Endothelial cell of umbilical vein (primary cell): ENCODE measurements around the gene BST2. TPM values are rescaled to one million over a fixed set of nuclear protein-coding genes. Genes with fewer than 3 reads are reported as not detected.

Experiments used
- BruUV-seq: library from RNA; stranded (reverse); fragments of 400-500 nt; replicated peaks from 2 replicates; lab custom pipeline; 2021; lab: Mats Ljungman, UMichigan
- CTCF ChIA-PET: fragments of 300-600, 350-600 bp; sonication (Branson Sonifier 250); formaldehyde crosslinking; loops from one replicate; lab custom pipeline; 2021; ENCODE audit warnings: antibody characterized with exemption, inconsistent platforms; lab: Charles Lee
- POLR2A ChIA-PET: fragments of 300-600, 350-600 bp; sonication (Branson Sonifier 250); formaldehyde crosslinking; loops from one replicate; lab custom pipeline; 2021; ENCODE audit warnings: antibody characterized with exemption, inconsistent platforms; lab: Charles Lee
- DNase-seq: peaks from one replicate; pipeline ENCODE4 v3.0.0-alpha.2; 2011; ENCODE audit warnings: low read depth, low spot score
- FAIRE-seq: peaks from 2 replicates; lab custom pipeline; 2011; peaks lifted over from hg19 to GRCh38; lab: Jason Lieb, UNC
- H2AFZ ChIP-seq: 2 replicates; pipeline ENCODE4 v1.6.0; 2012; ENCODE audit warnings: low read depth, low read length, control low read depth, inconsistent platforms
- H3K27ac ChIP-seq: 2 replicates; pipeline ENCODE4 v1.5.1; 2011; ENCODE audit warnings: low read depth, mild to moderate bottlenecking, control low read depth, low read length, moderate library complexity; ENCODE audit not compliant: insufficient read depth
- H3K27me3 ChIP-seq, 2 experiments: 2 replicates each; pipeline versions ENCODE4 v1.6.0 to v1.6.1; 2011; ENCODE audit warnings: low read length in 2 of 2, mixed read lengths in 1 of 2; ENCODE audit not compliant: control insufficient read depth in 2 of 2, insufficient read depth in 2 of 2
- H3K36me3 ChIP-seq, 2 experiments: 2 replicates in 1 of 2; 3 replicates in 1 of 2; pipeline ENCODE4 v1.5.1; 2011; ENCODE audit warnings: low read length in 2 of 2, mild to moderate bottlenecking in 1 of 2, moderate library complexity in 1 of 2; ENCODE audit not compliant: control insufficient read depth in 2 of 2, insufficient read depth in 2 of 2; ENCODE audit errors: extremely low read depth in 1 of 2
- H3K4me1 ChIP-seq: 3 replicates; pipeline ENCODE4 v1.5.1; 2011; ENCODE audit warnings: mild to moderate bottlenecking, low read length; ENCODE audit not compliant: control insufficient read depth, insufficient read depth; ENCODE audit errors: extremely low read depth
- H3K4me2 ChIP-seq: 2 replicates; pipeline ENCODE4 v1.6.1; 2011; ENCODE audit warnings: low read length, control low read depth, mixed read lengths; ENCODE audit not compliant: insufficient read depth
- H3K4me3 ChIP-seq, 3 experiments: fragments of 200-600 bp in 1 of 3; sonication (generic), shearing (Covaris generic) in 1 of 3; replicated peaks in 1 of 3; 2 replicates each; pipeline ENCODE4 v1.5.1; 2011 to 2016; ENCODE audit warnings: control low read depth in 3 of 3, low read length in 3 of 3, mild to moderate bottlenecking in 2 of 3, inconsistent platforms in 1 of 3, low read depth in 1 of 3, moderate library complexity in 1 of 3; ENCODE audit not compliant: insufficient read depth in 1 of 3
- H3K79me2 ChIP-seq: 2 replicates; pipeline ENCODE4 v1.6.0; 2012; ENCODE audit warnings: low read length, inconsistent platforms; ENCODE audit not compliant: control insufficient read depth, insufficient read depth
- H3K9ac ChIP-seq: replicated peaks from 2 replicates; pipeline ENCODE3; 2011; ENCODE audit warnings: low read length, control low read depth; ENCODE audit not compliant: insufficient read depth; ENCODE audit errors: extremely low read depth
- H3K9me1 ChIP-seq: replicated peaks from 3 replicates; pipeline ENCODE4 v1.6.0; 2011; ENCODE audit warnings: mild to moderate bottlenecking, low read length; ENCODE audit not compliant: control insufficient read depth, insufficient read depth; ENCODE audit errors: extremely low read depth
- H3K9me3 ChIP-seq: replicated peaks from 2 replicates; pipeline ENCODE4 v1.5.1; 2012; ENCODE audit warnings: low read length, inconsistent platforms; ENCODE audit not compliant: control insufficient read depth, insufficient read depth
- H4K20me1 ChIP-seq: replicated peaks from 2 replicates; pipeline ENCODE3; 2011; ENCODE audit warnings: mild to moderate bottlenecking, low read length; ENCODE audit not compliant: control insufficient read depth, insufficient read depth; ENCODE audit errors: extremely low read depth
- JUN ChIP-seq: IDR thresholded peaks from 2 replicates; pipeline ENCODE4 v1.6.1; 2011; ENCODE audit warnings: borderline replicate concordance, low read depth; ENCODE audit not compliant: insufficient read length, insufficient read depth
- MAX ChIP-seq: IDR thresholded peaks from 2 replicates; pipeline ENCODE4 v1.6.1; 2011; ENCODE audit not compliant: insufficient read depth, insufficient read length
- POLR2A ChIP-seq: IDR thresholded peaks from 2 replicates; pipeline ENCODE4 v1.6.1; 2012; ENCODE audit warnings: low read depth, mild to moderate bottlenecking, control low read depth, low read length
- dilution Hi-C: fragments of 300-500 bp; cut with MboI; formaldehyde crosslinking; loops from one replicate; pipeline ENCODE4 v1.15.0; 2019; ENCODE audit warnings: low sequenced_read_pairs; ENCODE audit not compliant: extremely low pct_ligation_motif_present
- intact Hi-C: fragments of 100-400 bp; cut with micrococcal nuclease; formaldehyde crosslinking; loops from one replicate; pipeline ENCODE4 v1.10.0; 2022
- polyA plus RNA-seq, 4 experiments: library from polyadenylated mRNA; depleted of rRNA in 3 of 4; stranded (reverse) in 3 of 4; unstranded in 1 of 4; fragments of >200 nt; gene quantifications; 2 replicates each; pipeline versions ENCODE4 v1.2.1 to v1.2.3, GENCODE V29; 2011 to 2012; ENCODE audit warnings: missing spikeins in 1 of 4
- total RNA-seq: library from RNA; stranded (reverse); gene quantifications from 2 replicates; pipeline ENCODE4 v1.2.3, GENCODE V29; 2021
- TF ChIP-seq, protein P1 (sequence below), 2 donors: IDR thresholded peaks; 1 replicate in 1 of 2; 2 replicates in 1 of 2; pipeline ENCODE4 v1.5.1; 2011; ENCODE audit warnings: low read length in 2 of 2, mild to moderate bottlenecking in 2 of 2, moderate library complexity in 2 of 2, control low read depth in 1 of 2, inconsistent platforms in 1 of 2, low read depth in 1 of 2; ENCODE audit not compliant: insufficient read depth in 1 of 2; ENCODE audit errors: extremely low read depth in 1 of 2

The BST2 gene
- total and polyA plus RNA-seq, 2 donors (not counting 3 experiments of a cell fraction or from before 2014, with no cell fraction given) = 21.2 to 146 TPM

DNA sequence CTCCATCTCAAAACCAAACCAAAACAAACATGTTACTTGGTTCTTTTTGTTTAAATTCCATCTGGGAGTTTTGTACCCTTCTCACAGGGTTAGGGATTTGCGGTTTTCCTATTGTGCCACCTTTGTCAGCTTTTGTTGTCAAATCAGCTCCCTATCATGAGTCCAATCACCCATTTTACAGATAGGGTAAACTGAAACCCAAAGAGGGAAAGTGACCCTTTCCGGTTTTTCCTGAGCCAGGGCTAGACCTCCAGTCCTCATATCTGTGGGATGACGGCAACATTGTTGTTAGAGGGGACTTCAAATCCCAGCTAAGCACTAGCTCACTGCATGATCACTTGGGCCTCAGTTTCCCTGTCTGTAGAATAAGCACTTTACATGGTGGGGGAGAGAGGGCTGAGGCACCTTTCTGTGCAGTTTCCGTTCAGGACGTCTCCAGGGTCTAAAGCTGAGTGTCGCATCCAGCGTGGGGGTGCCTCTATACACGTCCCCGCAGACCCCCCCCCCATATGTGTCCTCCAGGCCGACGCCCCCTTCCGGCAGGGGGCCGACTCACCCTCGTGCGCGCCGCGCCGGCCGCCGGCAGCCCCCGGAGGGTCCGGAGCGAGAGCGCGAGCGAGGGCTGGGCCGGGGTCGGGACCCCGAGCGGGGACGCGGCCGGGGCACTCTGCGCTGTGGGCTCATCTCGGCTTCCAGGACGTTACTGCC lies 15.3 kb downstream of the BST2 start:
- TF ChIP-seq JUN (no peak), POLR2A (no peak), MAX (no peak)
- TF ChIP-seq, protein P1, sequence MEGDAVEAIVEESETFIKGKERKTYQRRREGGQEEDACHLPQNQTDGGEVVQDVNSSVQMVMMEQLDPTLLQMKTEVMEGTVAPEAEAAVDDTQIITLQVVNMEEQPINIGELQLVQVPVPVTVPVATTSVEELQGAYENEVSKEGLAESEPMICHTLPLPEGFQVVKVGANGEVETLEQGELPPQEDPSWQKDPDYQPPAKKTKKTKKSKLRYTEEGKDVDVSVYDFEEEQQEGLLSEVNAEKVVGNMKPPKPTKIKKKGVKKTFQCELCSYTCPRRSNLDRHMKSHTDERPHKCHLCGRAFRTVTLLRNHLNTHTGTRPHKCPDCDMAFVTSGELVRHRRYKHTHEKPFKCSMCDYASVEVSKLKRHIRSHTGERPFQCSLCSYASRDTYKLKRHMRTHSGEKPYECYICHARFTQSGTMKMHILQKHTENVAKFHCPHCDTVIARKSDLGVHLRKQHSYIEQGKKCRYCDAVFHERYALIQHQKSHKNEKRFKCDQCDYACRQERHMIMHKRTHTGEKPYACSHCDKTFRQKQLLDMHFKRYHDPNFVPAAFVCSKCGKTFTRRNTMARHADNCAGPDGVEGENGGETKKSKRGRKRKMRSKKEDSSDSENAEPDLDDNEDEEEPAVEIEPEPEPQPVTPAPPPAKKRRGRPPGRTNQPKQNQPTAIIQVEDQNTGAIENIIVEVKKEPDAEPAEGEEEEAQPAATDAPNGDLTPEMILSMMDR (IDR thresholded peaks at IDR 0.05; ENCODE audit: extremely low read depth in 1 of 2, insufficient read depth in 1 of 2, low read depth in 1 of 2, low read length in 2 of 2) = peak in 1 of 2 donors; percentile 13
- dilution Hi-C loops = no loop called here
- Histone ChIP-seq H3K79me2 (no peaks in the 10 kb centered on the region), H3K4me3 (peak overlapping the region in 2 of 3 experiments; percentile 41 to 53), H4K20me1 (no peaks in the 10 kb centered on the region), H3K36me3 (no peaks in the 10 kb centered on the region), H3K9me3 (no peaks in the 10 kb centered on the region), H2AFZ (peak overlapping the region; percentile 86), H3K4me2 (peak overlapping the region; percentile 78), H3K27me3 (peaks cover 6% of the 10 kb centered on the region in 2 experiments), H3K27ac (no peak overlapping the region), H3K4me1 (peaks cover 17% of the 10 kb centered on the region), H3K9ac (no peak overlapping the region), H3K9me1 (no peaks in the 10 kb centered on the region)
- ChIA-PET POLR2A (no interaction called here), CTCF (interaction anchor here (0.7 to 8.6 kb wide), 10 partner anchors 9 to 58 kb away, joined by 3 to 180 read pairs (median 4); partner anchors contain the start of genes ANO8, BST2, PLVAP and TMEM221)
- DNase-seq = no peak
- FAIRE-seq = no peak
- BruUV-seq = no TSS peak
- intact Hi-C loops = no loop called here
